H9 (cell line): ENCODE measurements around the gene RPL12. TPM values are rescaled to one million over a fixed set of nuclear protein-coding genes. Genes with fewer than 3 reads are reported as not detected.
A peak's percentile ranks its signal among the peaks of the same experiment; 100 is the strongest.

Experiments used
- DNase-seq: peaks from one replicate; pipeline ENCODE4 v3.0.0-alpha.2; 2017
- H2AFZ ChIP-seq: one replicate; pipeline ENCODE4 v1.6.1; 2013; ENCODE audit warnings: mild to moderate bottlenecking, low read length, control low read depth, moderate library complexity
- H2AK5ac ChIP-seq: 2 replicates; pipeline ENCODE4 v1.6.1; 2013; ENCODE audit warnings: low read length, control low read depth, mixed read lengths; ENCODE audit not compliant: insufficient read length
- H2BK120ac ChIP-seq: one replicate; pipeline ENCODE4 v1.6.1; 2013; ENCODE audit warnings: low read depth, mild to moderate bottlenecking, low read length, control low read depth, inconsistent platforms; ENCODE audit not compliant: poor library complexity, severe bottlenecking
- H2BK12ac ChIP-seq: 2 replicates; pipeline ENCODE4 v1.6.1; 2013; ENCODE audit warnings: low read length, control low read depth, mixed read lengths, low read depth; ENCODE audit not compliant: insufficient read length
- H2BK15ac ChIP-seq: 2 replicates; pipeline ENCODE4 v1.6.1; 2013; ENCODE audit warnings: low read depth, low read length, control low read depth
- H2BK20ac ChIP-seq: one replicate; pipeline ENCODE4 v1.6.1; 2013; ENCODE audit warnings: low read depth, mild to moderate bottlenecking, low read length, control low read depth, inconsistent platforms; ENCODE audit not compliant: poor library complexity, severe bottlenecking
- H2BK5ac ChIP-seq: 2 replicates; pipeline ENCODE4 v1.6.1; 2013; ENCODE audit warnings: low read length, control low read depth, mixed read lengths; ENCODE audit not compliant: insufficient read length
- H3K14ac ChIP-seq: 2 replicates; pipeline ENCODE4 v1.6.1; 2013; ENCODE audit warnings: low read length, control low read depth; ENCODE audit not compliant: insufficient read depth
- H3K18ac ChIP-seq: 2 replicates; pipeline ENCODE4 v1.6.1; 2013; ENCODE audit warnings: low read depth, mild to moderate bottlenecking, mixed read lengths, low read length, control low read depth; ENCODE audit not compliant: insufficient read length
- H3K23ac ChIP-seq: 2 replicates; pipeline ENCODE4 v1.6.1; 2013; ENCODE audit warnings: low read length, control low read depth, mixed read lengths, low read depth; ENCODE audit not compliant: insufficient read length
- H3K23me2 ChIP-seq: 2 replicates; pipeline ENCODE4 v1.6.1; 2013; ENCODE audit warnings: low read depth, mild to moderate bottlenecking, mixed read lengths, low read length, control low read depth; ENCODE audit not compliant: insufficient read length, poor library complexity, severe bottlenecking
- H3K27ac ChIP-seq: 2 replicates; pipeline ENCODE4 v1.5.1; 2013; ENCODE audit warnings: low read length, control low read depth, mixed read lengths, low read depth; ENCODE audit not compliant: insufficient read length
- H3K27me3 ChIP-seq: 2 replicates; pipeline ENCODE4 v1.6.1; 2013; ENCODE audit warnings: low read length, control low read depth, inconsistent platforms; ENCODE audit not compliant: insufficient read depth
- H3K4ac ChIP-seq: 2 replicates; pipeline ENCODE4 v1.6.1; 2013; ENCODE audit warnings: low read depth, mild to moderate bottlenecking, control low read depth, inconsistent platforms, low read length, moderate library complexity
- H3K4me1 ChIP-seq: 2 replicates; pipeline ENCODE4 v1.6.1; 2013; ENCODE audit warnings: low read length, control low read depth, inconsistent platforms; ENCODE audit not compliant: insufficient read depth
- H3K4me2 ChIP-seq: 2 replicates; pipeline ENCODE4 v1.6.1; 2013; ENCODE audit warnings: low read length, control low read depth, mixed read lengths; ENCODE audit not compliant: insufficient read length, insufficient read depth
- H3K56ac ChIP-seq: 2 replicates; pipeline ENCODE4 v1.6.1; 2013; ENCODE audit warnings: low read depth, mild to moderate bottlenecking, mixed read lengths, low read length, control low read depth; ENCODE audit not compliant: insufficient read length
- H3K79me1 ChIP-seq: 2 replicates; pipeline ENCODE4 v1.6.1; 2013; ENCODE audit warnings: low read depth, mild to moderate bottlenecking, moderate library complexity, low read length, control low read depth, inconsistent platforms; ENCODE audit not compliant: insufficient read depth, poor library complexity, severe bottlenecking
- H3K79me2 ChIP-seq: 2 replicates; pipeline ENCODE4 v1.6.1; 2013; ENCODE audit warnings: low read length, control low read depth, inconsistent platforms; ENCODE audit not compliant: insufficient read depth
- H3K9ac ChIP-seq: 2 replicates; pipeline ENCODE4 v1.6.1; 2013; ENCODE audit warnings: low read length, control low read depth, mixed read lengths; ENCODE audit not compliant: insufficient read length; ENCODE audit errors: extremely low read depth
- H3K9me3 ChIP-seq: one replicate; pipeline ENCODE4 v1.6.1; 2013; ENCODE audit warnings: low read depth, low read length, inconsistent platforms; ENCODE audit not compliant: control insufficient read depth
- H3T11ph ChIP-seq: one replicate; pipeline ENCODE4 v1.6.1; 2013; ENCODE audit warnings: mild to moderate bottlenecking, low read length, control low read depth, inconsistent platforms
- H4K20me1 ChIP-seq: one replicate; pipeline ENCODE4 v1.6.1; 2013; ENCODE audit not compliant: control insufficient read depth, insufficient read length, insufficient read depth
- H4K5ac ChIP-seq: 2 replicates; pipeline ENCODE4 v1.6.1; 2013; ENCODE audit warnings: low read depth, mild to moderate bottlenecking, mixed read lengths, low read length, control low read depth; ENCODE audit not compliant: insufficient read length
- H4K8ac ChIP-seq: replicated peaks from 2 replicates; pipeline ENCODE4 v1.6.1; 2013; ENCODE audit warnings: low read length, control low read depth, mixed read lengths, low read depth; ENCODE audit not compliant: insufficient read length
- H4K91ac ChIP-seq: 2 replicates; pipeline ENCODE4 v1.6.1; 2013; ENCODE audit warnings: low read depth, mild to moderate bottlenecking, moderate library complexity, mixed read lengths, low read length, control low read depth; ENCODE audit not compliant: insufficient read length
- H3K27ac Mint-ChIP-seq, 3 experiments: 2 replicates in 2 of 3; 3 replicates in 1 of 3; pipeline ENCODE4 v1.8.0; 2020 to 2021; ENCODE audit warnings: mixed read lengths in 3 of 3, mild to moderate bottlenecking in 1 of 3, moderate library complexity in 1 of 3
- H3K27me3 Mint-ChIP-seq: 2 replicates; pipeline ENCODE4 v1.8.0; 2021; ENCODE audit warnings: low read depth, mild to moderate bottlenecking, moderate library complexity, mixed read lengths
- H3K36me3 Mint-ChIP-seq, 3 experiments: 2 replicates in 2 of 3; 3 replicates in 1 of 3; pipeline ENCODE4 v1.8.0; 2020 to 2021; ENCODE audit warnings: low read depth in 3 of 3, mixed read lengths in 3 of 3; ENCODE audit not compliant: insufficient read depth in 1 of 3
- H3K4me1 Mint-ChIP-seq, 2 experiments: 2 replicates each; pipeline ENCODE4 v1.8.0; 2020; ENCODE audit warnings: mixed read lengths in 2 of 2
- H3K4me3 Mint-ChIP-seq, 2 experiments: 2 replicates in 1 of 2; 3 replicates in 1 of 2; pipeline ENCODE4 v1.8.0; 2020 to 2021; ENCODE audit warnings: mild to moderate bottlenecking in 2 of 2, mixed read lengths in 2 of 2, moderate library complexity in 1 of 2
- H3K9me3 Mint-ChIP-seq, 2 experiments: 2 replicates in 1 of 2; 3 replicates in 1 of 2; pipeline ENCODE4 v1.8.0; 2020; ENCODE audit warnings: mild to moderate bottlenecking in 2 of 2, mixed read lengths in 2 of 2, moderate library complexity in 1 of 2
- WGBS: extraction: QIAGEN DNeasy Blood & Tissue Kit; methylation state at CpG from one replicate; pipeline ENCODE4 v1.1.7; 2013; ENCODE audit warnings: missing lambda C conversion rate, low lambda C conversion rate, mixed read lengths; ENCODE audit not compliant: insufficient read length; ENCODE audit errors: extremely low coverage; 5-methylcytosine and 5-hydroxymethylcytosine counted together
- total RNA-seq: library from RNA; stranded (reverse); gene quantifications from 2 replicates; pipeline ENCODE4 v1.2.1, GENCODE V29; 2021
- TF ChIP-seq, protein P1 (sequence below): fragments of 200-600 bp; sonication (generic); conservative IDR thresholded peaks from 3 replicates; pipeline ENCODE4 v1.8.0; 2021; ENCODE audit warnings: antibody characterized with exemption, mild to moderate bottlenecking

Gene RPL12
- total RNA-seq, 1 experiment from 2014 or later = 1,710 TPM

DNA sequence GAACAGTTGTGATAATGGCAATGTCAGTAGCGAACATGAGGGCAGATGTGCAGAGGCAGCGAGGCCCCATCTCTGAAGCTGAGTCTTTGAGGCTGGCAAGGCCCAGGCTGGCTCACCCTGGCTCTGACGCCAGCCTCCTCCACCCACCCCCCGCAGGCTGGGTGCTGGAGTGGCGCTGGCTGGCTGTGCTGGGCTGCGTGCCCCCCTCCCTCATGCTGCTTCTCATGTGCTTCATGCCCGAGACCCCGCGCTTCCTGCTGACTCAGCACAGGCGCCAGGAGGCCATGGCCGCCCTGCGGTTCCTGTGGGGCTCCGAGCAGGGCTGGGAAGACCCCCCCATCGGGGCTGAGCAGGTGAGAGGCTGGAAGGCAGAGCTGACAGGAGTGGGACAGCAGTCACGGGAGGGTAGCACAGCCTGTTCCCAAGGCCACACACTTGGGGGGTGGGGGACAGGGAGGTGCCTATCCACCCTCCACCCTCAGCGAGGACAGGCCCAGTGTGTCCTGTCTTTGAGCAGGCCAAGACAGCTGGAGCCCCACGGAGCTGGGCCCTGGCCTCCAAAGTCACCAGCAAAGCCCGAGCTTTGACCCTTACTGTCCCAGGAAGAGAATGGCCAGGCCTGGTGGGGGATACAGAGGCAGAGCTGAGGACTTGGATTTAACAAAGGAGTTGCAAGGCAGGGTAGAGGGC, 48.7 kb downstream of the RPL12 start:
- H3K56ac ChIP-seq = no peak overlapping the region
- Mint-ChIP-seq H3K36me3 (peaks cover 9 to 21% (median 19%) of the 10 kb centered on the region in 3 experiments; a peak in 6 of 7 replicates), H3K4me1 (peaks cover 2 to 6% of the 10 kb centered on the region in 2 experiments; a peak in 3 of 4 replicates), H3K27me3 (no peaks in the 10 kb centered on the region; the same call in 1 of the 2 replicates), H3K4me3 (no peak overlapping the region), H3K9me3 (no peaks in the 10 kb centered on the region), H3K27ac (peak overlapping the region in 2 of 3 experiments; percentile 18 to 39; a peak in 2 of 7 replicates)
- no peak overlapping the region for H3K9ac ChIP-seq
- no peaks in the 10 kb centered on the region for H3K4me1 ChIP-seq
- no peak overlapping the region for H2BK15ac ChIP-seq
- no peak for DNase-seq
- H2BK12ac ChIP-seq = no peak overlapping the region
- H3T11ph ChIP-seq = no peak overlapping the region
- no peak overlapping the region for H4K5ac ChIP-seq
- no peak overlapping the region for H2BK5ac ChIP-seq
- H3K9me3 ChIP-seq = no peaks in the 10 kb centered on the region
- no peak overlapping the region for H3K4me2 ChIP-seq
- TF ChIP-seq, protein P1, sequence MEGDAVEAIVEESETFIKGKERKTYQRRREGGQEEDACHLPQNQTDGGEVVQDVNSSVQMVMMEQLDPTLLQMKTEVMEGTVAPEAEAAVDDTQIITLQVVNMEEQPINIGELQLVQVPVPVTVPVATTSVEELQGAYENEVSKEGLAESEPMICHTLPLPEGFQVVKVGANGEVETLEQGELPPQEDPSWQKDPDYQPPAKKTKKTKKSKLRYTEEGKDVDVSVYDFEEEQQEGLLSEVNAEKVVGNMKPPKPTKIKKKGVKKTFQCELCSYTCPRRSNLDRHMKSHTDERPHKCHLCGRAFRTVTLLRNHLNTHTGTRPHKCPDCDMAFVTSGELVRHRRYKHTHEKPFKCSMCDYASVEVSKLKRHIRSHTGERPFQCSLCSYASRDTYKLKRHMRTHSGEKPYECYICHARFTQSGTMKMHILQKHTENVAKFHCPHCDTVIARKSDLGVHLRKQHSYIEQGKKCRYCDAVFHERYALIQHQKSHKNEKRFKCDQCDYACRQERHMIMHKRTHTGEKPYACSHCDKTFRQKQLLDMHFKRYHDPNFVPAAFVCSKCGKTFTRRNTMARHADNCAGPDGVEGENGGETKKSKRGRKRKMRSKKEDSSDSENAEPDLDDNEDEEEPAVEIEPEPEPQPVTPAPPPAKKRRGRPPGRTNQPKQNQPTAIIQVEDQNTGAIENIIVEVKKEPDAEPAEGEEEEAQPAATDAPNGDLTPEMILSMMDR = no peak
- no peak overlapping the region for H2AK5ac ChIP-seq
- H4K91ac ChIP-seq = no peak overlapping the region
- no peak overlapping the region for H3K23ac ChIP-seq
- no peak overlapping the region for H3K4ac ChIP-seq
- H3K79me1 ChIP-seq = no peaks in the 10 kb centered on the region
- peaks cover 5% of the 10 kb centered on the region for H3K23me2 ChIP-seq
- H3K14ac ChIP-seq = no peak overlapping the region
- H3K27ac ChIP-seq = no peak overlapping the region
- no CpG with 5 or more reads among the region's 18 CpGs for WGBS
- no peaks in the 10 kb centered on the region for H4K20me1 ChIP-seq
- H3K18ac ChIP-seq = no peak overlapping the region
- H4K8ac ChIP-seq = no peak overlapping the region
- H3K27me3 ChIP-seq = no peaks in the 10 kb centered on the region
- H2BK120ac ChIP-seq = no peak overlapping the region
- H2BK20ac ChIP-seq = no peak overlapping the region
- H2AFZ ChIP-seq = no peak overlapping the region
- H3K79me2 ChIP-seq = no peaks in the 10 kb centered on the region
